Esophagus squamous epithelium (tissue), 5 donors: ENCODE data around the gene HOXD8. TPM values are rescaled to one million over a fixed set of nuclear protein-coding genes. Genes with fewer than 3 reads are reported as not detected.

Source experiments
- DNase-seq: peaks from one replicate; lab custom pipeline; 2025; lab: John Stamatoyannopoulos, UW
- H3K27ac ChIP-seq, 4 donors: fragments of 200-600 bp; sonication (generic); one replicate each; pipeline ENCODE4 v1.5.1; 2016 to 2019; ENCODE audit warnings: mild to moderate bottlenecking in 1 of 4
- H3K27me3 ChIP-seq, 4 donors: fragments of 200-600 bp; sonication (generic); 1 replicate in 3 of 4; 2 replicates in 1 of 4; pipeline versions ENCODE4 v1.5.1 to v1.6.0; 2017 to 2021; ENCODE audit warnings: antibody characterized with exemption in 1 of 4
- H3K36me3 ChIP-seq, 3 donors: fragments of 200-600 bp; sonication (generic); one replicate each; pipeline ENCODE4 v1.5.1; 2016 to 2019
- H3K4me1 ChIP-seq, 3 donors: fragments of 200-600 bp; sonication (generic); one replicate each; pipeline ENCODE4 v1.5.1; 2017 to 2019
- H3K4me3 ChIP-seq, 4 donors: fragments of 200-600 bp; sonication (generic); 1 replicate in 3 of 4; 2 replicates in 1 of 4; pipeline ENCODE4 v1.5.1; 2016 to 2019; ENCODE audit warnings: mild to moderate bottlenecking in 2 of 4, moderate library complexity in 1 of 4
- H3K9me3 ChIP-seq, 3 donors: fragments of 200-600 bp; sonication (generic); one replicate each; pipeline ENCODE4 v1.5.1; 2016 to 2019
- CTCF ChIP-seq, 6 experiments: fragments of 450-650 bp in 4 of 6; fragments of 200-600 bp in 2 of 6; sonication (generic) in 2 of 6; IDR thresholded peaks; one replicate each; pipeline ENCODE4 v1.5.1; 2016 to 2019; ENCODE audit warnings: antibody characterized with exemption in 6 of 6, mild to moderate bottlenecking in 4 of 6, moderate library complexity in 4 of 6
- POLR2A ChIP-seq, 4 donors: fragments of 450-650 bp; IDR thresholded peaks; one replicate each; pipeline ENCODE4 v1.6.1; 2017; ENCODE audit warnings: antibody characterized with exemption in 4 of 4, mild to moderate bottlenecking in 4 of 4, moderate library complexity in 3 of 4
- WGBS, 2 donors: methylation state at CpG; one replicate each; pipeline ENCODE4 v1.1.5; 2018; 5-methylcytosine and 5-hydroxymethylcytosine counted together
- intact Hi-C: fragments of 100-400 bp; cut with DNase I; formaldehyde crosslinking; loops from one replicate; pipeline ENCODE4 v1.15.0; 2022
- total RNA-seq, 4 donors: library from RNA; depleted of rRNA; stranded (reverse); fragments of >200 nt; gene quantifications; one replicate each; pipeline ENCODE4 v1.1.0, GENCODE V29; 2016
- donor health status: DM: yes; HTN: yes; CAD: no.

HOXD8 gene
- total RNA-seq, 4 donors from 2014 or later = 1.2 to 4.6 (median 1.2) TPM; not detected in 1

- H3K27ac ChIP-seq = no peak within 1 kb of the TSS
- H3K4me1 ChIP-seq = peaks cover 4 to 37% (median 16%) of the 10 kb centered on the region in 3 donors
- no peak for DNase-seq
- TF ChIP-seq CTCF (IDR thresholded peaks at IDR 0.05) = no peak
- no peak for TF ChIP-seq POLR2A (IDR thresholded peaks at IDR 0.05)
- H3K9me3 ChIP-seq = peaks cover 0 to 8% (median 0%) of the 10 kb centered on the region in 3 donors
- intact Hi-C loops = no loop called here
- WGBS, 2 donors = 4 to 7% methylated on average over 4 to 6 of the region's 55 CpGs
- peak within 1 kb of the TSS in 2 of 4 donors; percentile 16 to 30 for H3K4me3 ChIP-seq
- H3K36me3 ChIP-seq = no peaks in the 10 kb centered on the region
- peaks cover 10 to 100% (median 53%) of the 10 kb centered on the region in 4 donors for H3K27me3 ChIP-seq
These were observed 22.2 kb downstream of the HOXD8 start, which contains the start of gene HOXD4 for GRCh38 chr2:176151442-176152287. Gene HOXD4, plus strand, starts transcription at chr2:176151550. Its CDS starts 84 bp downstream, at chr2:176151634.

GRCh38 chr2:176152350-176153181 lies 23.1 kb downstream of the HOXD8 start:
- intact Hi-C loops = no loop called here
- Histone ChIP-seq H3K4me3 (peak overlapping the region in 2 of 4 donors; percentile 16 to 21), H3K36me3 (no peaks in the 10 kb centered on the region), H3K9me3 (peaks cover 0 to 8% (median 0%) of the 10 kb centered on the region in 3 donors), H3K4me1 (peaks cover 10 to 45% (median 15%) of the 10 kb centered on the region in 3 donors), H3K27me3 (peaks cover 10 to 100% (median 55%) of the 10 kb centered on the region in 4 donors), H3K27ac (no peak overlapping the region)
- DNase-seq = no peak
- TF ChIP-seq CTCF (IDR thresholded peaks at IDR 0.05) = no peak
- no peak for TF ChIP-seq POLR2A (IDR thresholded peaks at IDR 0.05)
- 16 to 23% methylated on average over 31 to 35 of the region's 48 CpGs for WGBS, 2 donors

GRCh38 chr2:176154576-176155252 lies 25.2 kb downstream of the HOXD8 start:
- TF ChIP-seq POLR2A (IDR thresholded peaks at IDR 0.05) = no peak
- H3K36me3 ChIP-seq = no peaks in the 10 kb centered on the region
- intact Hi-C loops = no loop called here
- no peak for DNase-seq
- peaks cover 0 to 4% (median 0%) of the 10 kb centered on the region in 3 donors for H3K9me3 ChIP-seq
- 31 to 36% methylated on average over 10 to 11 of the region's 11 CpGs for WGBS, 2 donors
- H3K27ac ChIP-seq = no peak overlapping the region
- H3K27me3 ChIP-seq = peaks cover 17 to 100% (median 68%) of the 10 kb centered on the region in 4 donors
- H3K4me1 ChIP-seq = peaks cover 15 to 50% (median 17%) of the 10 kb centered on the region in 3 donors
- H3K4me3 ChIP-seq = no peak overlapping the region

GRCh38 chr2:176155356-176156044 lies 26.0 kb downstream of the HOXD8 start:
- no peak overlapping the region for H3K27ac ChIP-seq
- no peaks in the 10 kb centered on the region for H3K36me3 ChIP-seq
- 13 to 15% methylated on average over 6 of the region's 6 CpGs for WGBS, 2 donors
- peaks cover 24 to 100% (median 72%) of the 10 kb centered on the region in 4 donors for H3K27me3 ChIP-seq
- no peak overlapping the region for H3K4me3 ChIP-seq
- TF ChIP-seq POLR2A (IDR thresholded peaks at IDR 0.05) (no peak), CTCF (IDR thresholded peaks at IDR 0.05) (no peak)
- DNase-seq = no peak
- H3K9me3 ChIP-seq = no peaks in the 10 kb centered on the region
- intact Hi-C loops = no loop called here
- peaks cover 21 to 57% (median 25%) of the 10 kb centered on the region in 3 donors for H3K4me1 ChIP-seq
